HG02571 (cell line): Measurements from ENCODE around the gene MGAT4B.

Experiments used
- ATAC-seq: cut with Tn5 transposase; IDR thresholded peaks from one replicate; pipeline ENCODE4 v1.9.1; 2021; ENCODE audit warnings: mild to moderate bottlenecking, moderate library complexity; ENCODE audit not compliant: unreplicated experiment

The MGAT4B gene

DNA sequence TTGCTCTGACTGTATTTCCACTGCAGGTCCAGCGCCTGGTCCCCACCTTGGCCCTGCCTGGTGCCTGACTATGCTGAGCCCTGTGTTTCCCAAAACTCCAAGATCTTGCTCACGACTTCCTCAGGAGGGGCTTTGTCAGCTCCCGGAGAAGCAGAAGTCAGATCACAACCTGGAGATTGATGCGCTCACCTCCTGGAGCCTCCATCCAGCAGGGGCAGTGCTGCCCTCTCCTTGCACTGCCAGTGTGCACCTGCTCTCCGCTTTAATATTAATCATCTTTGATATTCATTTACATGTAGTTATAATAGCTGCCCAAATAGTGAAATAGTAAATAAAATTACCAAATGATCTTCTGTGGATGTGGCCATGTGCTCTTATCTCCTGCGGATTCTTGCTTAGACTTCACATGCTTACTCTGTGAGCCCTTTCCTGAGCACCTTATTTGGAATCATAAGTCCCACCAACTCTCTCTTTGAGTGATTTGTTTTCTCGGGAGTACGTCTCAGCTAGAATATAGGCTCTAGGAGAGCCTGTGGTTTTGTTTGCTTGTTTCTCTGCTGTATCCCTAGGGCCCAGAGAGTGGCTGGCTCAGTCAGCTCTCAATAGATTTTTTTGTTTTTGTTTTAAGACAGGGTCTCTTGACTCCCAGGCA lies 56.7 kb downstream of the MGAT4B start:
- ATAC-seq = no peak

DNA sequence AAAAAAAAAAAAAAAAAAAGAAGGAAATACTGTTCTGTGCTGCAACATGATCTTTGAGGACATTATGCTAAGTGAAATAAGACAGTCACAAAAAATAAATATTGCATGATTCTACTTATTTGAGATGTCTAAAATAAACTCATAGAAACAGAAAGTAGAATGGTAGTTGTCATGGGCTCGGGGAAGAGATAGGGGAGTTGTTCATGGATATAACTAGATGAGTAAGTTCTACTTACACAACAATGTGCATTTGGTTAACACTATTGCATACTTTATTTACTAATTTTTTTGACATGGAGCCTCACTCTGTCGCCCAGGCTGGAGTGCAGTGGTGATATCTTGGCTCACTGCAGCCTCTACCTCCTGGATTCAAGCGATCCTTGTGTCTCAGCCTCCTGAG lies 58.9 kb downstream of the MGAT4B start:
- no peak for ATAC-seq
